GM19328 (cell line): ENCODE data around the gene RGS17.

ENCODE experiments used
- ATAC-seq: cut with Tn5 transposase; IDR thresholded peaks from one replicate; pipeline ENCODE4 v1.9.1; 2021; ENCODE audit warnings: mild to moderate bottlenecking, moderate library complexity; ENCODE audit not compliant: unreplicated experiment

Gene RGS17

DNA sequence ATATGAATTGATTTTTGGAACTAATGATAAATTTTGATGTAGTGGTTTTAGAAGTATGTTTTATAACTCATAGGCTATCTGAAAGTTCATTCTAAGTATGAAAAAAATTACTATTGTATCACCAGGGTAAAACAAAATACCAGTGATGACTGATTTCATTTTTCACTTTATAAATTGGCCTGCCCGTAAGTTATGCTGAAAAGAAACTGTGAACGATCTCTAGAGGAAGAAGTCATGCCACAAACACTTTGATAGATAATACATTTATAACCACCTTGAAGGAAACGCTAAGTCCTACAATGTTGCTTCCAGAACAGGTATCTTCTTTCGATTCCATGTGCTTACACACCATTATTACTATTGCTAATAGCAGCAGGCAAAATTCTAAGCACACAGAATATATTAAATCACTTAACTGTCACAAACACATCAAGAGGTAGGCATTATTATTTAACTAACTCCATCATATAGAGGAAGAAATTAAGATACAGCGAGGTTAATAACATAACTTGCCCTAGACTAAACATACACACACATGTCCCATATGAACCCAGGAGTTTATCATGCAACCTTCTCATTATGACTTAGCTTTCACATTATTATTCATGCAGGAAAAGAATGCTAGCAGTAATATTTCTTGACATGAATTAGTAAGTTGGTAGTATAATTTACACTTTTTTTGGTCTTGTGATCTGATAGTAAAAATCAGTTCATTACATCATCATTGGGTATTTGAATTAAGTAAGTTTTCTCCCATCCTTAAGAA, 44.7 kb downstream of the RGS17 start:
- ATAC-seq, result no peak

DNA sequence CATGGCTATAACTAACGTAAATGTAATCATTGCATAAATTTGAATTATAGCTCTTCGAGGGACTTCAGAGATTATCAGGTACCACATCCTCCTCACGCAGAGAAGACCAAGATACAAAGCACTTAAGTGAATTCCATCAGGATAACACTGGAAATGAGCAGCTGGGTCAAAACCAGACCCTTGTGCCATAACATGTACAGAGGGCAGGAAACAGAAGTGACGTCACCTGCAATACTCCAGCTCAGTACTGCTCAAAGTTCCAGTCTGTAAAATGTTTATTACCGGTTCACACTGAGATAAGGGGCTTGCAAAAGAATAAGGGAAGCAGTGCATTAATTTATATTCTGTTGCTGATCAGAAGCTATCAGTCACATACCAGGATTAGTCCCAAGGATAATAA, 45.8 kb downstream of the RGS17 start:
- ATAC-seq, result no peak

DNA sequence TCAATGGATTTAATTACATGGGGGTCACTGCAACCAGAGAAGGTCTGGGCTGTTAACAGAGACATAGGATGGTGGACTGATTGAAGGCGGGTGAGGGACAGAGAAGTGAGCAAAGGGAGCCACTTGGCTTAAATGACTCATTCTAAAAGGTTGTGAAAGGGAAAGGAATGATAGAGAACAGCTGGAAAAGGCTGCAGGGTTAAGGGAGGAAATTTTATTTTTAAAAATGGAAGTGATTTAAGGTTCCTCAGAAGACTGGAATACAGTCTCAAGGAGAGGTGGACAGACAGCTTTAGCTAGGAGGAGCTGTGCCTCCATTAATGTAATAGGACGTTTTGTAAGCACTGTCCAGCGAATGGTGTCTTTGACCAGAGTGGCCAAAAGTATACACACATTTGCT, 46.7 kb downstream of the RGS17 start:
- ATAC-seq, result no peak

DNA sequence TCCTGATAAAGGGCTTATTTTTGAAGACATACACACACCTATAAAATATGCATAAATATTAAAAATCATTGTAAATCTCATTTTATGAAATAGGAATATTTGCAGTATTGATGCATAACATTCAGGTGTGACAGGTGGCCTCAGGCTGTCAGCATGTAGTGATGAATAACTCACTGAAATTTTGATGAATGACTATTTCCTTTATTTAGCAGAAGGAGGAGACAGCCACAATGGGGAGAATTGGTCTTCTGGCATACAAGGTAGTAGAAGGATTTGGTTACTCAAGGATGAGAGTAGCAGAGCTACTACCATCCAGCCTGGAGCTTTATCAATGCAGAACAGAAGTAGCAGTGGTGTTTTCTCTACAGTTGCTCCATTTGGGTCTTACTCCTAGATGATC, 47.2 kb downstream of the RGS17 start:
- ATAC-seq, result no peak

DNA sequence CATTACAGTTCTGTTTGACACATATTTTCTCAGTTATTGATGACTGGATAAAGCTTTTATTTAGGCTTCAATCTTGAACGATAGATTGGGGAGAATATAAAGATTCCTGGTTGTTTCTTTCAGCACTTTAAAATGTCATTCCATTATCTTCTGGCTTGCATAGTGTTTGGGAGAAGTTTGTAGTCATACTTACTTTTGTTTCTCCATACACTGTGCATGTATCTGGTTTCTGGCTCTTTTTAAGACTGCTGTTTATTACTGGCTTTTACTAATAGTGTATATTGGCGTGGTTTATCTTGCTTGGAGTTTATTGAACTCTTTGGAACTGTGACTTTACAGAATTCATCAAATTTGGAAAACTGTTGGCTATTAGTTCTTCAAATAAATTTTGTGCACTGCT, 49.2 kb downstream of the RGS17 start:
- ATAC-seq, result no peak

DNA sequence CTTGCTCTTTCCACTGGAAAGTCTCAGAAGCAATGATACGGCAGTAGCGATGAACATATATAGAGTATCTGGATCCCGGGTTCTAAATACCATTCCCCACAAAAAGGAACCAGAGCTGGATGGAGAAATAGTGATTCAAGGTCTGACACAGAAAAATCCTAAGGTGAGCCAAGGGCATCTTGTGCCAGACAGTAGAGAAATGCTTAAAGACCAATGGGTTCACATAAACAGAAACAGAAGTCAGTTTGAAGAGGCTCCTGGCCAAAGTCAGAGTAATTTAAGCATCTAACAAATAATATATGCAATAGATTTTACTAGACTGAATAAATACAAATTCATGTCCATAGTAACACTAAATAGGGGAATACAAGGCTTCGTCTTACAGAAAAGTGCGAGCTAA, 54.7 kb downstream of the RGS17 start:
- no peak for ATAC-seq

DNA sequence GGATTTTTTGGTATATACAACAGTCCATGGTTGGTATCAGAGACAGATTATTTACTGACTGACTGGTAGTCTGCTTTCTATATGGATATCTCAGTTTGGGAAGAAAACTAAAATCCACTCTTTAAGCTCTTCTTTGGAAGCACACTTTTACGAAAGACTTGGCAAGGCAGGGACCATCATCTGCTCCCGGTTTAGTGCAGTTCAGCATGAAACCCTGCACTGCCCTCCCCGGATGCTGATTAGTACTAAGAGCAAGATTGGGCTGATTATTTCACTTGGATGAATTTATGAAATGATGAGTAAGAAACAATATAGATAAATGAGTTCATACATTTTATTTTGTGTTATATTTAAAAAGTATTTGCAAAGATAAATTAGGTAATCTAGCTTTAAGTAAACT, 56.3 kb downstream of the RGS17 start:
- no peak for ATAC-seq

DNA sequence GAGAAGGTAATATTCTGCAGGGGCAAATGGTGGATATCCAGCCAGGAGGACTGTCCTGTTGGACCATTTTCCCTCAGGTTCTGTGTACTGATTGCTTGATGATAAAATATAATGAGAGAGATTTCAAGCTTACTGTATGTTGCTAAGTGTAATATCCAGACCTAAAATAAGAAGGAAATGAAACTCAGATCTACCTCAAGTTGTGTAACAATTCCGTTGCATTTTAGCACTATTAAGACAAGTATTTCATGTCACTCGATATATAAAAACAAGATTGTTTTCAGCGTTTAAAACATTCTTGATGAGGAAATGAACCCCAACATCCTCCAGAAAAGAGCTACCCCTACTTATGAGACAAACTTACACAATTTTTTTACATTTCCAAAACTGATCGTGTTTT, 57.2 kb downstream of the RGS17 start:
- ATAC-seq, result no peak

DNA sequence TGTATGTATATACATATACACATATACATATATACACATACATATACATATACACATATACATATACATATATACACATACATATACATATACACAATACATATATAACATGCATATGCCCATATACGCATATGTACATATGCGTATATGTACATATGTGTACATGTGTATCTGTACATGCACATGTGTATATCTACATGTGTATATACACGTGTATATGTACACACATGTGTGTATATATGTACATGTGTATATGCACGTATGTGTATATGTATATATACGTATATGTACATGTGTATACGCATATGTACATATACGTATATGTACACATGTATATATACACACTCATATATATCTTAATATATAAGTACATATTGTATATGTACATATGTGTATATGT, 60.3 kb downstream of the RGS17 start:
- no peak for ATAC-seq

DNA sequence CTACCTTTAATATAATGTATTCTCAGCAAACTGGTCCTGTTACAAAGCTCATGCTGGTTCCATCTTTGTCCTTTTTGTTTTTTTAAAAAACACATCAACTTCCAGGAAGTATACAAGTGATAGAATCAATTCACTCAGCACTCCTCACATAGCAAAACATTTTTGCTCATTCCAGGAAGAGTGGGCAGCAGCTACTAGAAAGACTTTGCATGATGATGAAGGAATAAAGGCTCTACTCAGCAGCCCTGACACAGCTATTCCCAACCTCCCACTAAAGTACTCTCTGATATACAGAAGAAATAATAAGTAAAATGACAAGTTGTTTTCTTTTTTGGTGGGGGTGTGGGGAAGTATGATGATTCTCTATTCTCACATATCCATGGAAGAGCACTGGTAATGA, 61.2 kb downstream of the RGS17 start:
- ATAC-seq, result no peak

DNA sequence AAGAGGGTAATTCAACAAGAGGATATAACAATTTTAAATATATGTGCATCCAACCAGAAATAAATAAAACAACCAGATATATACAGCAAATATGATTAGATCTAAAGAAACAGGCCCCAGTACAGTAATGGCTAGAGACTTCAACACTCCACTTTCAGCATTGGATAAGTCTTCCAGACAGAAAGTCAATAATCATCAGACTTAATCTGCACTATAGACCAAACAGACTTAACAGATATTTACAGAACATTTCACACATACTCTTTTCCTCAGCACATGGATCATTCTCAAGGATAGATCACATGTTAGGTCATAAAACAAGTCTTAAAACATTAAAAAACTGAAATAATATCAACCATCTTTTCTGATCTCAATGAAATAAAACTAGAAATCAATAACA, 65.9 kb downstream of the RGS17 start:
- no peak for ATAC-seq

DNA sequence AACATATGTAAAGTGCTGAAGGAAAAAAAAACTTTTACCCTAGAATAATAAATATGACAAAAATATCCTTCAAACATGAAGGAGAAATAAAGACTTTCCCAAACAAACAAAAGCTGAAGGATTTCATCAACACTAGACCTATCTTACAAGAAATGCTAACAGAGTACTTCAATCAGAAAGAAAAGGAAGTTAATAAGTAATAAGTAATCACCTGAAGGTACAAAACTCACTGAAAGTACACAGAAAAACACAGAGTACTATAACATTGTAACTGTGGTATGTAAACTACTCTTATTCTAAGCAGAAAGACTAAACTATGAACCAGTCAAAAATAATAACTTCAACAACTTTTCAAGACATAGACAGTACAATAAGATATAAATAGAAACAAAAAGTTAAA, 67.1 kb downstream of the RGS17 start:
- ATAC-seq, result no peak

DNA sequence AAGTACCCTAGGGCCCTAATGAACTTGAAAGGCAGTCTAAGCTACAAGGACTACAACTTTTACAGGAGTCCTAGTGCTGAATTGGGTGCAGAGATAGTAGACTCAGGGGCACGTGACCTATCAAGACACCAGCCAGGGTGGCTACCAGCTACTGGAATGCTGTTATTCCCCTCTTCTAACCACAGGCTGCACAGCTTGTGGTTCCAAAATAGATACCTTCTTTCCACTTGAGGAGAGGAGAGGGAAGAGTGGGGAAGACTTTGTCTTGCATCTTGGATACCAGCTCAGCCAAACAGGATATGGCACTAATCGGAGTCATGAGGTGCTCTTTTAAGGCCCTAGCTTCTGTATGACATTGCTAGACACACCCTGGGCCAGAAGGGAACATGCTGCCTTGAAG, 68.6 kb downstream of the RGS17 start:
- no peak for ATAC-seq

DNA sequence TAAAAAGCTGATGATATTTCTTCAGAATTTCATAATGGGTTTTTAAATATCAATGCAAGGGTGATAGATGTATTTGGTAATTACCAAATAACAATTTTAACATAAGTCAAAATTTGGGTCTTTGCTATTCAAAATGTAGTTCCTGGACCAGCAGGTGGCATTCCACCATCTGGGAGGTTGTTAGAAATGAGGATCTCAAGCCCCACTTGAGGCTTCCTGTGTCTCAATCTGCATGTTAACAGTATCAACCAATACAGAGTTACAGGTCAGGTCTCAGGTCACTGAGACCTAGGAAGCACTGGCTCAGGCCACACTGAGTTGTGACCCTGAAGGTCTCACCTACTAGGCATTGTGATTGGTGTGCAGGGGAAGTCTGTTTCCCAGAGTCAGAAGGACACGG, 71.3 kb downstream of the RGS17 start:
- ATAC-seq, result no peak

DNA sequence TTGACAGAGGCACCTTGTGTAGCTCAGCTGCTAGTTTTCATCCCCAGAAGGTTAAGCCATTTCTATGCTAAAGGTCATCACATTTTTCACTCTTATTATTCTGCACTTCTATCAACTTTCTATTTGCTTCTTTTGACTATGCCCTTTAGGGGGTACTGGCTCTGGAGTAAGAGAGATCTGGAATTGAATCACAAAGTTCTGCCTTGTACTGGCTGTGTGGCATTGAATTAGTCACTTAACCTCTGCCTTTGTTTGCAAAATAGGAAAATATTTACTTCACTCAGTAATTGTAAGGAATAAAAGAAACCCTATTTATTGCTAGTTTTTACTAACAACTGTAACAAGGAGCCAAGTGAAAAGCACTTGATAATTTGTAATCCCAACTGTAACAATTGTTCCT, 71.8 kb downstream of the RGS17 start:
- ATAC-seq, result no peak

DNA sequence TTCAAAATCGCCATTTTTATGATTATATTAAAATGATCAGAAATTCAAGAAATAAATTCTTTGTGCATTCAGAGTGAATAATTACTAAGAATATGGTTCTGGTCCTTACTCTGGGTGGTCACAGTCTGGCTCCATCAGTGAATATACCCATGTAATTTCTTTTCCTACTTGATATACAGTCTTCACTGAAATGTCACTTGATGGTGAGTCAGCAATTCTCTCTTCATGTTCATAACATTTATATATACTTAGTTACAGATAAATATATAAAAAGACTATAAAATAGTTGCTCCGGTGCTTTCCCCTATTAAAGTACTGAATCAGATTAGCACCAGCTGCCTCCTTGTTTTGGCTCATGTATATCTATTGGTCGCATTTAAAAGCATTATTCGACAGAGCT, 72.2 kb downstream of the RGS17 start:
- ATAC-seq, result no peak

DNA sequence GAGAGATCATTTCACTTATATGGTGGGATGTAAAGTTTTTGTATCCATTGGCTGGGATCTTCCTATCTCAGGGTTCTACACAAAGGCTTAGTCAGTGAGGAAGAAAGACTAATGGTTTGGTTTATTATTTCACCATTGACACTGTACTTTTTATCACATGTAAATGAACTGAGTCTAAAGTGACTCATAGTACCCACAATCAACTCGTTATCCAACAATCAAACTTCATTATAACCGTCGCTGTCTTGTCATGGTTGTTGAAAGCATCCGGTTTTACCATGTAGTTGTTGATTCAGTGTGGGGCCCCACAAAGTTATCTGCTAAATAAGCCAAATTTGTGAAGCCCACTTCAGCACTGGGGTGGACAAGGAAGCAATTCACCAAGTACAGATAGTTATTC, 72.8 kb downstream of the RGS17 start:
- ATAC-seq, result no peak

DNA sequence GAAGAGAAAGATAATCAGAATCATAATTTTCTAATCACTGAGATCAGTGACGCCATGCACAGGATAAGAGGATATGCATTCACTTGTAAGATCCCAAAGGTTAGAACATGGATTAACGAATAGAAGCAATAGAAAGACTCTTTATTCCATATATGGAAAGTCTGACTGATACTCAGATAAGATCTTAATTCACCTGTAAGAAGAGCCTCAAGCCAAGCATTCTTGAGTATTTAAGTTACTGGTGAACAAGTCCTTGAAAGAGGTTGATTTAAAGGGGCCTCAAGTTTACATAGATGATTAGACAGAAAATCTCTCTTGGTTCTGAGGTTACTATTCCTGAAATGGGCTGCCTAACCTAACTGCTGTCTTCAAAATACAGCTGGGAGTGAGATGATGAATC, 74.8 kb downstream of the RGS17 start:
- ATAC-seq, result no peak

DNA sequence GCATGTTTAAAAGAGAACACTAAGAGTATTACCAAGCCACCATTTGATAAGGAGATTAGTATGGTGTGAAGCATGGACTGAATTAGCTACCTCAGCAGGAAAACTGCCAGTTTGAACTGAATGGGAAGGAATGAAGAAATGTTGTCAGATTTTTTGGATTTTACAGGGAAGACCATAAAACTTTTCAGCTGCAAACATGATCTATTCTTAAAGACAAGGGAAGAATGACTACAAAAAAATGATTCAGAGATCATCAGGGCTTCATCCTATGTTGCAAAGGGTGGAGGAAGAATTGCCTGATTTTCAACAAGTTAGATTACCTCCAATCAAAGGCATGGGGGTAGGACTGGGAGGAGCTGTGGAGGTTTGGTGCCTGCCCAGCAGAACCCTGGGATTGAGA, 79.3 kb downstream of the RGS17 start:
- ATAC-seq, result no peak

DNA sequence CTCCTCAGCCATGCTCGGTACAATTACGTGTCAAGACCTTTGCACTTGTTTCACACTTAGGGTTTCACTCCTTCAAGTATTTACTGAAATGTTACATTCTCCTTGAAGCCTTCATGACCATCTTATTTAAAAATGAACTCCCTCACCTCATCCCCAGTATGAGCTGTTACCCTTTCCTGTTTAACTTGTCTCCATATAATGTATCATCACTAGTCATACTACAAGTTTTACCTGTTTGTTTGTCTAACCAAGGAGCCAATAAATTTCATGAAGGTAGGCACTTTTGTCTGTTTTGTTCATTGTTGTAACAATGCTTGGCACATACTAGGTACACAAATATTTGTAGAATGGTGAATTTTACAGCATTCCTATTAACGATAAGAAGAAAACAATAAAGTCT, 82.5 kb downstream of the RGS17 start:
- ATAC-seq, result no peak

DNA sequence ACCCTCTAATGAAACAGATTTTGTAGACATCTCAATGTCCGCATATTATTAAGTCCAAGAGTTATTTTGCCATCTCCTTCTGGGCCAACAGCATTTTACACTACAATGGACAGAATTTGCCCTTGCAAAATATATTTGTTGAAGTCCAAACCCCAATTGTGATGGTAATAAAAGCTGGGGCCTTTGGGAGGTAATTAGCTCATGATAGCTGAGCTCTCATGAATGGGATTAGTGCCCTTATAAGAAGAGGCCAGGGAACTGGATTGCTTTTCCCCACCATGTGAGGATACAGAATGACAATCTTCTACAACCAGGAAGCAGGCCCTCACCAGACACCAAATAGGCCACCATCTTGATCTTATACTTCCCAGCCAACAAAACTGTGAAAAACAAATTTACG, 83.7 kb downstream of the RGS17 start:
- no peak for ATAC-seq

DNA sequence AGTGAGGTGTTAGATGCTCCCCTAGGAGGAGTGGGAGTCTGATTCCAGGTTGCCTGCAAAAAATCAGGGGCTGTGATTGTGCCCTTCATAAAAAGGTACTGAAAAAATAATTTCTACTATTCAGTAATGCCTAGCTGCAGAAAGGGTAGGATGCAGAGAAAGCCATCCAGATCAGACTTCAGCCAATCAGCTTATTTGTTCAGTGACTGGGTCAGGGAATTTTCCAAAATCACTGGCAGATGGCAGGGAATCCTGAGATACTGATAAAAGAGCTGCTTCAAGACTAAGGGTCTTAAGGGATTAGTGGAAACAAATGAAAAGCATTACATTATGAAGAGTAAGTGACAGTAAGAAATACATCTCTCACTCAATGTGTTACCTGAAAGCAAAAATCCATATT, 85.8 kb downstream of the RGS17 start:
- no peak for ATAC-seq

DNA sequence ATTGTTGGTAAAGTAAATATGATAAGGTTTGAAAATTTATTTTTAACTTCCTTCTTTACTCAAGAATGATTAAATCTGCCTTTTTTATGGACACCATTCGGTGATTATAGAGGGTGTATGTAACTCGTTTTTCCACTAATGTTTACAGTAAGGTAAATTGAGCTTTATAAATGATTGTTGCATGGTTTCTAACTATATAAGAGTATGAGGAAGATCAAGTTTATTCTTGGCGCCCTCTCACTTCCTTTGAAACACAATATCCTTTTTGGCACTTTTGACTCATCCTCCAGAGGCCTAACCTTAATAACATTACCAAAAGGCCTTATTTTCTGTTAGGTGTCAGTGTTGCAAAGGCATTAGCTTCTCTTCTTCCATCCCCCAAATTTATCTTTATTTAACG, 86.8 kb downstream of the RGS17 start:
- no peak for ATAC-seq
